Aorta (tissue), 5 donors: ENCODE results near the gene CD34. TPM values are rescaled to one million over a fixed set of nuclear protein-coding genes. Genes with fewer than 3 reads are reported as not detected.

Experiments used
- ATAC-seq: fragments of 200-7000 bp; cut with Tn5 transposase; one replicate; pipeline ENCODE4 v1.9.1; 2022; ENCODE audit warnings: moderate library complexity; ENCODE audit not compliant: low FRiP score
- DNase-seq, 2 donors: peaks; one replicate each; pipeline ENCODE4 v3.0.0-alpha.2; 2020
- H3K27ac ChIP-seq, 2 donors: one replicate each; pipeline ENCODE4 v1.5.1; 2013; ENCODE audit warnings: low read length in 2 of 2, mild to moderate bottlenecking in 2 of 2, moderate library complexity in 2 of 2, control low read depth in 1 of 2, inconsistent platforms in 1 of 2, low read depth in 1 of 2
- H3K27me3 ChIP-seq, 2 donors: one replicate each; pipeline ENCODE4 v1.6.1; 2013; ENCODE audit warnings: control low read depth in 1 of 2, low read length in 1 of 2, mild to moderate bottlenecking in 1 of 2, moderate library complexity in 1 of 2; ENCODE audit not compliant: insufficient read depth in 2 of 2, control insufficient read depth in 1 of 2
- H3K36me3 ChIP-seq, 2 donors: one replicate each; pipeline ENCODE4 v1.6.1; 2013; ENCODE audit warnings: control low read depth in 1 of 2, low read length in 1 of 2, mild to moderate bottlenecking in 1 of 2; ENCODE audit not compliant: insufficient read depth in 2 of 2, control insufficient read depth in 1 of 2
- H3K4me1 ChIP-seq, 2 donors: one replicate each; pipeline ENCODE4 v1.6.1; 2013; ENCODE audit warnings: low read length in 2 of 2, control low read depth in 1 of 2, mild to moderate bottlenecking in 1 of 2, moderate library complexity in 1 of 2; ENCODE audit not compliant: insufficient read depth in 2 of 2, control insufficient read depth in 1 of 2
- H3K4me3 ChIP-seq, 2 donors: one replicate each; pipeline ENCODE4 v1.5.1; 2013; ENCODE audit warnings: low read length in 2 of 2, control low read depth in 1 of 2, mild to moderate bottlenecking in 1 of 2
- H3K9me3 ChIP-seq: one replicate; pipeline ENCODE4 v1.6.1; 2013; ENCODE audit warnings: mild to moderate bottlenecking, low read length; ENCODE audit not compliant: control insufficient read depth
- WGBS, 2 donors: extraction: QIAGEN DNeasy Blood & Tissue Kit; methylation state at CpG; one replicate each; pipeline ENCODE4 v1.1.7; 2013; 5-methylcytosine and 5-hydroxymethylcytosine counted together
- intact Hi-C, 2 donors: fragments of 100-400 bp; cut with DNase I; formaldehyde crosslinking; loops; one replicate each; pipeline versions ENCODE4 v1.14.2 to v1.15.0; 2022
- polyA plus RNA-seq, 2 donors: library from polyadenylated mRNA; stranded (reverse); fragments of 200-250 nt; gene quantifications; one replicate each; pipeline ENCODE4 v1.2.3, GENCODE V29; 2013
- total RNA-seq, 2 donors: library from RNA; stranded (reverse); fragmentation: NEBNext Ultra II Directional; extraction: Animal tissue kit (Norgen Biotek cat#: 25700); gene quantifications; one replicate each; pipeline ENCODE4 v1.2.1, GENCODE V29; 2021
- donor health status: healthy with polysubstance abuse.
- donor health status: Bipolar disorder and iron deficiency.
- donor health status: DM: no; HTN: no; CAD: no.
- donor health status: DM: no; HTN: no; CAD: no.
- donor health status: DM: yes; HTN: yes; CAD: no.

The CD34 gene
- total and polyA plus RNA-seq, 4 donors = 10.5 to 195 (median 39.0) TPM

GRCh38 chr1:207923121-207923520 is 12.2 kb upstream of the CD34 start:
- ATAC-seq (no peak), DNase-seq (no peak)
- no peaks in the 10 kb centered on the region for H3K36me3 ChIP-seq
- no peak overlapping the region for H3K4me3 ChIP-seq
- intact Hi-C loops = no loop called here
- H3K9me3 ChIP-seq = no peaks in the 10 kb centered on the region
- WGBS, 2 donors = 78 to 80% methylated on average over 5 of the region's 5 CpGs
- peaks cover 3 to 6% of the 10 kb centered on the region in 2 donors for H3K4me1 ChIP-seq
- no peaks in the 10 kb centered on the region for H3K27me3 ChIP-seq
- no peak overlapping the region for H3K27ac ChIP-seq

DNA sequence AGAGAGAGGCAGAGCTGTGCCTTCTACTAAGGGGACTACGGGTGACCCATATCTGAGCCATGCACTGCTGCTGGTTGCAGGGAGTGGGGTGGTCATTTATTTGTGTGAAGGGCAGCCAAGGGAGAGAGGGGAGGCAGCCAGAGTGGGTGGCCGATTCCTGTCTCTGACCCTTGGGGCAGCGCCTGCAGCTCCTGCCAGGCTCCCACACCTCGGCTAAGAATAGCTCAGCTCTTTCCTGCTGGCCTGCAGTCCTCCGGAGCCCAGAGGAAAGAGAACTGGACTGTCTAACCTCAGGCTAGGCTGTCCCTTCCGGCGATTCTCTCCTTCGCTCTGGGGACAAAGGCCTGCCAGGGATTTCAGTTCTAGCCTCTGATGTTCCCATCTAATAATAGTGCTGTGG is 11.6 kb upstream of the CD34 start:
- Histone ChIP-seq H3K9me3 (no peaks in the 10 kb centered on the region), H3K36me3 (no peaks in the 10 kb centered on the region), H3K27ac (peak overlapping the region in 1 of 2 donors; percentile 10), H3K4me1 (peaks cover 3 to 6% of the 10 kb centered on the region in 2 donors), H3K4me3 (no peak overlapping the region), H3K27me3 (no peaks in the 10 kb centered on the region)
- ATAC-seq (peak; percentile 56), DNase-seq (peak; percentile 65 to 77)
- WGBS, 2 donors = 5 to 9% methylated on average over 8 of the region's 8 CpGs
- intact Hi-C loops = no loop called here

DNA sequence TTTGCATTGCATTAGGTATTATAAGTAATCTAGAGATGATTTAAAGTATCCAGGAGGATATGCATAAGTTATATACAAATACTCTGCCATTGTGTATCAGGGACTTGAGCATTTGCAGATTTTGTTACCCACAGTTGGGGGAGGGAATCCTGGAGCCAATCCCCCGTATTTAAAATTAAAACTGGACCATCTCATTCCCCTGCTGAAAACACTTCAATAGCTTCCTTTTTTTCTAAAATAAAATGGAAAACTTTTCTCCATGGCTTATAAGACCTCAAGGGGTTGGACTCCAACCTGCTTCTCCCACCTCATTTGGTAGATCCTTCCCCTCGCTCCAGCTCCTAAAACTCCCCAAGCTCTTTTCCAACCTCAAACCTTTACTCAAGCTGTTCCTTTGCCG is 10.4 kb upstream of the CD34 start:
- ATAC-seq (no peak), DNase-seq (no peak)
- Histone ChIP-seq H3K4me3 (no peak overlapping the region), H3K4me1 (peaks cover 3 to 6% of the 10 kb centered on the region in 2 donors), H3K9me3 (no peaks in the 10 kb centered on the region), H3K36me3 (no peaks in the 10 kb centered on the region), H3K27ac (no peak overlapping the region), H3K27me3 (no peaks in the 10 kb centered on the region)
- WGBS, 2 donors = 93 to 95% methylated on average over 3 of the region's 3 CpGs
- intact Hi-C loops = no loop called here

- intact Hi-C loops = no loop called here
- ATAC-seq (no peak), DNase-seq (no peak)
- H3K36me3 ChIP-seq = no peaks in the 10 kb centered on the region
- no peak overlapping the region for H3K4me3 ChIP-seq
- H3K9me3 ChIP-seq = no peaks in the 10 kb centered on the region
- H3K27me3 ChIP-seq = no peaks in the 10 kb centered on the region
- H3K27ac ChIP-seq = no peak overlapping the region
- peaks cover 3 to 6% of the 10 kb centered on the region in 2 donors for H3K4me1 ChIP-seq
- WGBS, 2 donors = 87% methylated on average over 2 of the region's 2 CpGs
These were observed 9.6 kb upstream of the CD34 start for GRCh38 chr1:207920444-207921021.

DNA sequence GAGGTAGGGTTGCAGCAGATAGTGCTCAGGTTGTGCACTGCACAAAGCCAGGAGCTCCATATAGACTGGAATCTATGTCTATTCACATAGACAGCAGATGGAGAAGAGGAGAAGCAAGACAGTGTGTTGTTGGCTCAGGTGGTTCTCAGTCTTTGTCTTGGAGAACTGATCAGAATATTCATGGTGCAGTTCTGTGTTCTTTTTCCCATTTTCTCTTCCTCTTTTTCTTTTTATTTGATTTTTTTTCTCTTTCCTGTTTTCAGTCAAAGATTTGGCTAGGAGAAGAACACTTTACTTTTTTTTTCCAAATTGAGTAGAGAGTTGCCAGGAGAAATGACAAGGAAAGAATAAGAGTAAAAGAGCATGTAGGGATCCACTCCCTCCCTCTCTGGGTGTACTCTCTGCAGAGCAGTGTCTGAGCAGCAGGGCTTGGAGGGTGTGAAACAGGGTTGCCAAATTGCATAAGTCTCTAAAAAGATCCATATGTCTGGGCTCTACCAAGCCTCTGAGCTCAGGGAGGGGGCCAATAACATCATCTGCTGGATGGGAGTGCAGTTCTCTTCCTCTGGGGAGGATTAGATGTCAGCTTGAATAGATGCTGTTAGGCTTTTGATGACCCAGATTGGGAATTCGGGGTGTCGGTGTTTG is 8.7 kb upstream of the CD34 start:
- H3K27me3 ChIP-seq = no peaks in the 10 kb centered on the region
- H3K36me3 ChIP-seq = no peaks in the 10 kb centered on the region
- WGBS, 2 donors = 70 to 76% methylated on average over 2 of the region's 2 CpGs
- H3K27ac ChIP-seq = peak overlapping the region in 1 of 2 donors; percentile 15
- no peak overlapping the region for H3K4me3 ChIP-seq
- intact Hi-C loops = no loop called here
- DNase-seq = peak in 1 of 2 donors; percentile 48
- peak; percentile 76 for ATAC-seq
- H3K9me3 ChIP-seq = no peaks in the 10 kb centered on the region
- H3K4me1 ChIP-seq = peaks cover 3 to 6% of the 10 kb centered on the region in 2 donors

GRCh38 chr1:207918581-207918980 is 7.7 kb upstream of the CD34 start:
- ATAC-seq (no peak), DNase-seq (no peak)
- intact Hi-C loops = no loop called here
- Histone ChIP-seq H3K27ac (peak overlapping the region in 1 of 2 donors; percentile 41), H3K4me1 (peaks cover 3 to 6% of the 10 kb centered on the region in 2 donors), H3K27me3 (no peaks in the 10 kb centered on the region), H3K9me3 (no peaks in the 10 kb centered on the region), H3K4me3 (no peak overlapping the region), H3K36me3 (no peaks in the 10 kb centered on the region)
- 7 to 26% methylated on average over 5 of the region's 5 CpGs for WGBS, 2 donors

DNA sequence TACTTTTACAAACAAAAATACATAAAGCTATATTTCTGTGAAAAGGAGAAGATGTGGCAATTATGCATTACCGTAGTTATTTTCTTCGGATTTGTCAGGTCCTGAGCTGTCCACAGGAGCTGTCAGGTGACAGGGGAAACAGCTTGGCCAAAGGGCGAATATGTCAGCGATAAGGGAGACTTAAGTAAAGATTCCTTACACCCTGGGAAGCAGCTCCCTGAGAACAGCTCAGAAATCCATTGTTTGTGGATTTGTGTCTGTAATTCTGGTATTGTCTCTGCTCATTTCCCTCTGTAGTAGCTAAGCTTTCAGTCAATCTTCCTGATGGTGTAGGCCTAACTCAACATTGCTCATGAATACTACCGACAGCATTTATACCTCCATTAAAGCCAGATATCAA is 7.1 kb upstream of the CD34 start:
- H3K27me3 ChIP-seq = no peaks in the 10 kb centered on the region
- ATAC-seq (no peak), DNase-seq (no peak)
- no peak overlapping the region for H3K27ac ChIP-seq
- peaks cover 3 to 6% of the 10 kb centered on the region in 2 donors for H3K4me1 ChIP-seq
- no peak overlapping the region for H3K4me3 ChIP-seq
- intact Hi-C loops = no loop called here
- 93% methylated on average over 5 of the region's 5 CpGs for whole genome bisulfite sequencing, 2 donors
- H3K36me3 ChIP-seq = no peaks in the 10 kb centered on the region
- H3K9me3 ChIP-seq = no peaks in the 10 kb centered on the region

- Histone ChIP-seq H3K4me1 (peaks cover 3 to 6% of the 10 kb centered on the region in 2 donors), H3K9me3 (no peaks in the 10 kb centered on the region), H3K36me3 (no peaks in the 10 kb centered on the region), H3K27me3 (no peaks in the 10 kb centered on the region), H3K27ac (no peak overlapping the region), H3K4me3 (no peak overlapping the region)
- ATAC-seq (peak; percentile 61), DNase-seq (no peak)
- intact Hi-C loops = no loop called here
- WGBS, 2 donors = 97% methylated on average over 4 of the region's 4 CpGs
These were observed 6.2 kb upstream of the CD34 start for GRCh38 chr1:207917080-207917479.

DNA sequence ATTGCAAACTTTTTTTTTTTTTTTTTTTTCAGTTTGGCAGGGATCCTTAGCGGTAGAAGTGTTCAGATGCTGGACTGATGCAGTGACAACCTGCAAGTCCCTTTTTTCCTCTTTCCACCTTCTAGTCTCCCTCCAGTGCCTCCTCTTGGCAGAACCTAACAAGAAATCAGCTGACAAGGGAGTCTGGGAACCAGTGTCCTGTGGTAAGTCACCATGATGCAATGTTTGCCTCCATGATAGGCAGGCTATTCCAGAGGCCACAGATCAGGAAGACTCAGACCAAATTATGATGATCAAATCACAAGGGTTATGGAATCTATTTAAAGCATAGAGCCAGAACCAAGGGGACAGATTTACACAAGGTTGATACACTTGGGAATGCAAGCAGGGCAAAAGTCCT is 3.0 kb upstream of the CD34 start:
- DNase-seq (no peak), ATAC-seq (no peak)
- no peaks in the 10 kb centered on the region for H3K36me3 ChIP-seq
- no peak overlapping the region for H3K4me3 ChIP-seq
- intact Hi-C loops = no loop called here
- no peaks in the 10 kb centered on the region for H3K27me3 ChIP-seq
- H3K4me1 ChIP-seq = peaks cover 0 to 6% of the 10 kb centered on the region in 2 donors
- WGBS, 2 donors = 100% methylated on average over 1 of the region's 1 CpG
- no peaks in the 10 kb centered on the region for H3K9me3 ChIP-seq
- no peak overlapping the region for H3K27ac ChIP-seq
